Measurements from ENCODE around the gene ZNF592. TPM values are rescaled to one million over a fixed set of nuclear protein-coding genes. Genes with fewer than 3 reads are reported as not detected.
A peak's percentile ranks its signal among the peaks of the same experiment; 100 is the strongest.
"Not testable (repeated sequence)": the region's sequence is repeated elsewhere in the genome, so short reads cannot be mapped to it uniquely, and the experiment has no call there.

ZNF592 gene
- 10 to 100 TPM; 24.8 to 39.2 (median 30.6) TPM for polyA plus RNA-seq (ENCODE audit: insufficient read length in 4 of 4)

- DNase-seq (ENCODE audit: low read depth in 4 of 4, low spot score in 2 of 4): peak in 1 of 4 donors; percentile 20
Measured at GRCh38 chr15:84748274-84749110, at the start of gene ZNF592. ZNF592 (plus strand) TSS chr15:84748592; CDS start chr15:84782676, 34,084 bp downstream.

DNA sequence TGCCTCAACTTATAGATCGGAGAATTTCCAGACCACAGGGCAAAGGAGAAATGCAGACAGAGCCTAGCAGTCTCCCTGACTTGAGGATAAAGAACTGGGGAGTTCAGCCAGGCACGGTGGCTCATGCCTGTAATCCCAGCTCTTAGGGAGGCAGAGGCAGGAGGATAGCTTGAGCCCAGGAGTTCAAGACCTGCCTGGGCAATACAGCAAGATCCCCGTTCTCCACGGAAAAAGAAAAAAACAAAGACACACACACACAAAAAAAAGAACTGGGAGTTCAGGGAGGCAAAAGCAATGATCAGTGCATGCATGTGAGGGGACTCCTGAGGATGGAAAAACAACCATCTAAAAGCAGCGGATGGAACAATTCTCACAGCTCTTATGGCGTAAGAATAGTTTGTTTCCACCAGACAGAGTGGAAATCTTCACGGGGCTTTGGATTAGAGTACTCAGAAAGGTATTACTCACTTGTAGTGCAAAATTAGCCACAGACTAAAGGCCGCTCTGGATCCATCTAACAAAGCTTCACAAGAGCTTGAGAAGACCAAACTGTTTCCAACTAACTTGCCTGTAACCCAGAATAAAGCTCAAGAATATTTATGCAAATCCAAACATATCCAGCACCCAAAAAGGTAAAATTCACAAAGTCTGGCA lies 48.7 kb upstream of the ZNF592 start:
- DNase-seq (ENCODE audit: low read depth in 4 of 4, low spot score in 2 of 4): no peak

- DNase-seq (ENCODE audit: low read depth in 4 of 4, low spot score in 2 of 4): peak in 1 of 4 donors; percentile 38
Measured at GRCh38 chr15:84702961-84703482, 45.4 kb upstream of the ZNF592 start.

DNA sequence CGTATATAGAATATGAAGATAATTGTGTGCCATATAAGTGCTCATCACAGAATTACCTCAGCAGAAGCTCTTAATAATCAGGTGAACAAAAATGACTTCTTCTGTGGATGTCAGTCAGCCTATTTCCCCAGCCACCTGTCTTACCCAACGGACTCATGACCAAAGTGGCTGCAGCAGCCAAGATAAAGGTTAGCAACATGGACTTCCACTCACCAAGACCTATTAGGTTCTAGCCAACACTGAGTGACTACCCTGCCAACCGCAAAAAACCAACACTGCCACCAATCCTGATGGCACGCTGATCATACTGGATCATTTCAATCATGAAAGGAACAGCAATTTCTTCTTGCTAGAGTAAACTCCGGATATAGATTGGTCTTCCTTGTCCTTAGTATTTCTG lies 44.6 kb upstream of the ZNF592 start:
- DNase-seq (ENCODE audit: low read depth in 4 of 4, low spot score in 2 of 4): no peak

- no peak for DNase-seq (ENCODE audit: low read depth in 4 of 4, low spot score in 2 of 4)
Measured at GRCh38 chr15:84714372-84714771, 34.0 kb upstream of the ZNF592 start.

- DNase-seq (ENCODE audit: low read depth in 4 of 4, low spot score in 2 of 4): no peak
Measured at GRCh38 chr15:84714821-84715220, 33.6 kb upstream of the ZNF592 start.

DNA sequence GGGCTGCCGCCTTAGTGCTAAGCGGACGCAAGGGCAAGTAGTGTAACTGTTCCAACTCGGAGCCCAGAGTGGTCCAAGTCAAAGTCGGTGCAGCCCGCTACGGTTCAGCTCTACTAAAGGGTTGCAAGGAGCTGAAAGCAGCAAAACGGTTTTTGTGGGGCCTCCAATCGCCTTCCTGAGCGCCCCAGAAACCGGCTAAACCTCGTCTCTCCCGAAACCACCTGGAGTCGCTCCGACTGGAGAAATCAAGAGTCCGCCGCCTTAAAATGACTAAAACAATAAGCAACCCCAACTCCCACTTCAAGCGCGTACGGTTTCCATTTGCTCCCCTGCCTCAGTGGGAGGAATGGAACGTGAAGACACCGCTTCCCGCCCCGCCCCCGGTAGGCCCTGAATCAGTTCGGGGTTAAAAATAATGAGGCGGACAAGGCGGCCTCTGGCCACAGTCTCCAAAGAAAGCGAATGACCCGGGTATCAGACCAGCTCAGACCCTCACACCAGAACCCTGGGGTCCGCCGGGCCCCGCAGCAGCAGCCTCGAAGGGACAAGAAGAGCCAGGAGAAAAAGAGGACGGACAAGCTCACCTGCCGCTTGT lies 32.9 kb upstream of the ZNF592 start:
- no peak for DNase-seq (ENCODE audit: low read depth in 4 of 4, low spot score in 2 of 4)

DNA sequence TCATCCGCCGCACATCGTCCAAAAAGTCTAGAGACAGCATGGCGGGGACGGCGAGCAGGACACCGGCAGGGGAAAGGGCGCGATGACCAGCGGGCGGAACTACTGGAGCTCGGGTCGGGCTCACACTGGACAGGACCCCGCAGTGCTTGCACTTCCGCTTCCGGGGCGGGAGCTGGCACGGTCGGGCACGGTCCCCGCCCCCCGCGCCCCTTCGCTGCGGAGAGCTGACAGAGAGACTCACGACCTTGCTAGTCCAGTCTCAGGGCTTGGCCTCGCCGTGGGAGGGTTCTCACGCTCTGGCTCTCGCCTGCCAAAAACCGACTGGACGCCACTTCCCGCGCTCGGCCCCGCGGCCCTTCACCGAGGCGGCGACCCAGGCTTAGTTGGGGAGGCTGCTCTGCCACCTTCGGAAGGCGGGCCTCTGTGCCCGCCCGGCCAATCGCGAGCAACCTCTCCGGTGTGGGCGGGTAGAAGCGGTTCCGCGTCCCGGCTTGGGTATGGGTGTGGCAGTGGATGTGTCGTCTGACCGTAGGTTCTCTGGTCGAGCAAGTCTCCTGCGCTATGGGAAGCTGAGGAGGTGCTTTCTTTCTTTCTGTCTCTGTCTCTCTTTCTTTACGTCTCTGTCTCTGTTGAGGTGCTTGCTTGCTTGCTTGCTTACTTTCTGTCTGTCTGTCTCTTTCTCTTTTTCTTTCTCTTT lies 32.2 kb upstream of the ZNF592 start, which contains the start of gene SEC11A:
Gene SEC11A (minus strand): TSS at position 104 of the 697 bp plus-strand sequence. CDS start 64 bp downstream, at position 40.
- peak in 3 of 4 donors; percentile 79 to 88 (median 84) for DNase-seq (ENCODE audit: low read depth in 4 of 4, low spot score in 2 of 4)

DNA sequence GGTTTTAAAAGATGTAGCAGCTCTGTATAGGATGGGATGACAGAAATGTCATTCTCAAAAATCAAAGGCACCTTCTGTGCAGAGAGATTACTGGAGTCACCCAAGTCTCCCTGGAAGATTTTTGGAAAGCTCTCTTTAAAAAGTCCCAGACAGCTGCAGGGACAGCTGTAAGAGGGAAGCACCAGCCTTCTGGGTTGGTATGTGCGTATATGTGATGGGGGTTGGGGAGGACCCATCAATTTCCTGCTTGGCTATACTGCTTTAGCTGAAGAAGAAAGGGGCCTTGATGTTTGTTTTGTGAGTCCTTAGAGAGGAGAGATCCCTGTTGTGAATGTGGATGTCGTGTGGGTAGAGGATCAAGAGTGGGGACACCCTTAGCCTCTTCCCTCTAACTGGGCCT lies 27.0 kb upstream of the ZNF592 start:
- no peak for DNase-seq (ENCODE audit: low read depth in 4 of 4, low spot score in 2 of 4)

DNA sequence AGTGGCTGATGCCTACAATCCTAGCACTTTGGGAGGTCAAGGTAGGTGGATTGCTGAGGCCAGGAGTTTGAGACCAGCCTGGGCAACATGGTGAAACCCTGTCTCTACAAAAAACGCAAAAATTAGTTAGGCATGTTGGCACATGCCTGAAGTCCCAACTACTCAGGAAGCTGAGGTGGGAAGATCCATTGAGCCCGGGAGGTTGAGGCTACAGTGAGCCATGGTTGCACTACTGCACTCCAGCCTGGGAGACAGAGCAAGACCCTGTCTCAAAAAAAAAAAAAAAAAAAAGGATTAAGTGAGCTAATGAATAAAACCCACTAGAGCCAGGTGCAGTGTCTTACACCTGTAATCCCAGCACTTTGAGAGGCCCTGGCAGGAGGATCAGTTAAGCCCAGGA lies 25.8 kb upstream of the ZNF592 start:
- DNase-seq (ENCODE audit: low read depth in 4 of 4, low spot score in 2 of 4): no peak

GRCh38 chr15:84725001-84725491 lies 23.3 kb upstream of the ZNF592 start:
- no peak for DNase-seq (ENCODE audit: low read depth in 4 of 4, low spot score in 2 of 4)

DNA sequence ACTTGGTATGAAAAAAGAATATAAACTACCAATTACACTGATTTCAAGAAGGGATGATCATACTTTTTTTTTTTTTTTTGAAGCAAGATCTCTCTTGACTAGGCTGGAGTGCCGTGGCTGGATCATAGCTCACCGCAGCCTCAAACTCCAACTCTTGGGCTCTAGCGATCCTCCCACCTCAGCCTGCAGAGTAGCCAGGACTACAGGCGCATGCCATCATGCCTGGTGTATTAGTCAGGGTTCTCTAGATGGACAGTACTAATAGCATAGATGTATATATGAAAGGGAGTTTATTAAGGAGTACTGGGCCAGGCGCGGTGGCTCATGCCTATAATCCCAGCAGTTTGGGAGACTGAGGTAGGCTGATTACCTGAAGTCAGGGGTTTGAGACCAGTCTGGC lies 21.0 kb upstream of the ZNF592 start:
- no peak for DNase-seq (ENCODE audit: low read depth in 4 of 4, low spot score in 2 of 4)

DNA sequence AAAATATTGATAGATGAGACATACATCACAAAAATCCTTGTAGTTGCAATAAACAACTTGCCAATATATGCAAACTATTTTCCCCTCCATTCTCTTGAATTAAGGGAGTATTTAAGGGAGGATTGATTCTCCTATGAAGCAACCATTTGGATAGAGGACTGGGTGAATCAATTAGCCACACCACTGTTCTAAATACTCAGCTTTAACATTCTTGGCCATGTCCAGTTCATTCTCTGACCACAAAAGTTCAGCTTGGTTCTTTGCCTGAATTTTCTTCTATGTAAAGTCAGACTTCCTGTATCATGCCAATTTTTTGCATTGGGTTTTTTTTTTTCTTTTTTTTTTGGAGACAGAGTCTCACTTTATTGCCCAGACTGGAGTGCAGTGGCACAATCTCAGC lies 16.6 kb upstream of the ZNF592 start:
- DNase-seq (ENCODE audit: low read depth in 4 of 4, low spot score in 2 of 4): no peak

DNA sequence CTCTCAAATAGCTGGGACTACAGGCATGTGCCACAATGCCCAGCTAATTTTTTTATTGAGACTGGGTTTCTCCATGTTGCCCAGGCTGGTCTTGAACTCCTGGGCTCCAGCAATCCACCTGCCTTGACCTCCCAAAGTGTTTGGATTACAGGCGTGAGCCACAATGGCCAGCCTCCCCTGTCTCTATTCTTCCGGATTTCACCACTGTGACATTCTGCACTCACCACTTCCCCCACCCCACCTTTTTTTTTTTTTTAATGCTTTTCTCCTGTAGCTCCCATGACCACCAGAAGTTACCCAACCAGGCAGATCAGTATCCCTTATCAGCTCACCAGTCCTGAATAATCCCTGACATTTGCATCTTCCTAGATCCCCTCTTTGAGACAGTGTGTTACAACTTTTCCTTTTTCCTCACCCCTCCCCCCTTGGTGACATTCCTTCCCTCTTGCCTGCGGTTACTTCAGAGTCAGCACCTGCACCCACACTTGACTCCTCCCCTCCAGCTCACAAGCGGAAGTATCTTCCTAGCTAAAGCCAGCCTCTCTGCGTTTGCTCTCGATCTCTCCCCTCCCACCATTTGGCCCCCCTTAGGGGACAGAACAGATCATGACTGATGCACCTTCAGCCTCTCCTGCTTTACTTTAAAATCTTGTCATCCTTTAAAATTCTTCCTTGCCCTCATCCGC lies 13.5 kb upstream of the ZNF592 start:
- DNase-seq (ENCODE audit: low read depth in 4 of 4, low spot score in 2 of 4): no peak

DNA sequence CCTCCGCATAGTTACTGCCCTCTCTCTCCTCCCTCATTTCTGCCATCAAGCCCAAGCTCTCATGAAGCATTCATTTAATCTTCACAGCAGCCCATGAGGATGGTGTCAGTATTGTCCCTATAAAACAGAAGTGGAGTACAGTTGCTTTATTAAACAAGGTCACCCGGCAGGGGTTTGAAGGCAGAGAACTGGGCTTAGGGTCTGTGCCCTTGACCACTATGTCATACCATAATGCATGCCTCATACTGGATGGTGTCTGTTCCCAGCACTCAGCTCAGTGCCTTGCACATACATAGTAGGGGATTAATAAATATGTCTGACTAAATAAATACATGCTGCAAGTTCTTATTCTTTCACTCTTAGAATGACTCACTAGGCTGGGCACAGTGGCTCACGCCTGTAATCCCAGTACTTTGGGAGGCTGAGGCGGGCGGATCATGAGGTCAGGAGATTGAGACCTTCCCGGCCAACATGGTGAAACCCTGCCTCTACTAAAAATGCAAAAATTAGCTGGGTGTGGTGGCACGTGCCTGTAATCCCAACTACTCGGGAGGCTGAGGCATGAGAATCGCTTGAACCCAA lies 12.8 kb upstream of the ZNF592 start:
- DNase-seq (ENCODE audit: low read depth in 4 of 4, low spot score in 2 of 4): not testable (repeated sequence)

DNA sequence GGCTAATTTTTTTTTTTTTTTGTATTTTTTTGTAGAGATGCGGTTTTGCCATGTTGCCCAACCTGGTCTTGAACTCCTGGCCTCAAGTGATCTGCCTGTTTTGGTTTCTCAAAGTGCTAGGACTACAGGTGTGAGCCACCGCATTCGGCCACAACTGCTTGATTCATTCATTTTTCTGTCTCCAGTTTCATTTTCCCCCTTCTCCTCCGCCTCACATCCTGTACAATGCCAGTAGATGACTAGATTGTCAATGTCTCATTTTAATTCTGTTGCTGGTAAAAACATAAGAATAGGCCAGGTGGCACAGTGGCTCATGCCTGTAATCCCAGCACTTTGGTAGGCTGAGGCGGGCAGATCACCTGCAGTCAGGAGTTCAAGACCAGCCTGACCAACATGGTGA lies 12.0 kb upstream of the ZNF592 start:
- DNase-seq (ENCODE audit: low read depth in 4 of 4, low spot score in 2 of 4): no peak

GRCh38 chr15:84737005-84737404 lies 11.4 kb upstream of the ZNF592 start:
- DNase-seq (ENCODE audit: low read depth in 4 of 4, low spot score in 2 of 4): no peak

DNA sequence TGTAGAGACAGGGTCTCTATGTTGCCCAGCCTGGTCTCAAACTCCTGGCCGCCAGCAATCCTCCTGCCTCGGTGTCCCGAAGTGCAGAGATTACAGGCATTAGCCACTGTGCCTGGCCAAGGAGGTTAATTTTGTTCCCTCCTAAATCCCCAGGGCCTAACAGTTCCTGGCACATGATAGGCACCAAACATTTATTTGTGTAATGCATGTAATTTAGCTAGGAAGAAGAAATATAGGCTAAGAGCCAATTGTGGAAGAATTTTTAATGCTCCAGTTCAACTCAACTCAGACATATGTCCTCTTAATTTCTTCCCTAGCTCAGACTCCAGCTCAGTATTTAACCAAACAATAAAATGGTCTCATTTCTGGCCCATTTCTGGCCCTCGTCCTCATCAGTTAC lies 7.7 kb upstream of the ZNF592 start:
- DNase-seq (ENCODE audit: low read depth in 4 of 4, low spot score in 2 of 4): no peak

DNA sequence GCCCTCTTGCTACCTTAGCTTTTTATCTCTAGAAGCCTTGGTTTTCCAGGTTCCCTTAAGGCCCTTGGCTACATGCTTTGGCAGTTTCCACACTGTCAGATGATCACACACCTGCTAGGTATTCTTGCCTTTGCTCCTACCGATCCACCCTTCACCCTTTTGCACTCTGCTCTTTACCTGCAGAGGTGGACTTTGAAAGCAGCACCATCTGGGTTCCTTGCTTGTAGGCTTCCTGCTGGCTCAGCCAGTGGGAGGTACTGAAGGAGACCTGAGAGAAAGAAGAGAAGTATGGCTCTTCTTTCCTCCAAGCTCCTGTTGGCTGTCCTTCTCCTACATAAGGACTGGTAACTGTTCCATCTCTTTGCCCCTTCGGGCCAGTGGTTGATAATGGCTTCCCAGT lies 7.3 kb upstream of the ZNF592 start:
- no peak for DNase-seq (ENCODE audit: low read depth in 4 of 4, low spot score in 2 of 4)
